ENCODE data around the gene SLC17A7. TPM values are rescaled to one million over a fixed set of nuclear protein-coding genes. Genes with fewer than 3 reads are reported as not detected.

Gene SLC17A7
- total and polyA plus RNA-seq, 2 donors from 2014 or later = 0.45 to 1.4 TPM

DNA sequence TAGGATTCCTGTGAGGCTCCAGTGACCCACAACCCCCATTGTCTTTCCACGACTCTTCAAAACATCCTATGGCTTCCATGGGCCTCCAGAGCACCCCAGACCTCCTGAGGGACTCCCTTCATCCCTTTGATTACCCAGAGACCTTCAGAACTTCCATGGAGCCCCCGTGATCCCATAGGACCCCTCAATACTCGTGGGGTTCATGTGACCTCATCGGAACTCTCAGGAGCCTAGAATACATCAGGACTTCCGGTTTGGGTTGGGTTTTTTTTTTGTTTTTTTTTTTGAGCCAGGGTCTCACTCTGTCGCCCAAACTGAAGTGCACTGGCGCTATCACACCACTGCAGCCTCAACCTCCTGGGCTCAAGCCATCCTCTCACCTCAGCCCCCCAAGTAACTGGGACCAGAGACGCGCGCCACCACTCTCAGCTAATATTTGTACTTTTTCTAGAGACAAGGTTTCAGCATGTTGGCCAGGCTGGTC, 12.5 kb upstream of the SLC17A7 start:
- TF ChIP-seq, protein P1, sequence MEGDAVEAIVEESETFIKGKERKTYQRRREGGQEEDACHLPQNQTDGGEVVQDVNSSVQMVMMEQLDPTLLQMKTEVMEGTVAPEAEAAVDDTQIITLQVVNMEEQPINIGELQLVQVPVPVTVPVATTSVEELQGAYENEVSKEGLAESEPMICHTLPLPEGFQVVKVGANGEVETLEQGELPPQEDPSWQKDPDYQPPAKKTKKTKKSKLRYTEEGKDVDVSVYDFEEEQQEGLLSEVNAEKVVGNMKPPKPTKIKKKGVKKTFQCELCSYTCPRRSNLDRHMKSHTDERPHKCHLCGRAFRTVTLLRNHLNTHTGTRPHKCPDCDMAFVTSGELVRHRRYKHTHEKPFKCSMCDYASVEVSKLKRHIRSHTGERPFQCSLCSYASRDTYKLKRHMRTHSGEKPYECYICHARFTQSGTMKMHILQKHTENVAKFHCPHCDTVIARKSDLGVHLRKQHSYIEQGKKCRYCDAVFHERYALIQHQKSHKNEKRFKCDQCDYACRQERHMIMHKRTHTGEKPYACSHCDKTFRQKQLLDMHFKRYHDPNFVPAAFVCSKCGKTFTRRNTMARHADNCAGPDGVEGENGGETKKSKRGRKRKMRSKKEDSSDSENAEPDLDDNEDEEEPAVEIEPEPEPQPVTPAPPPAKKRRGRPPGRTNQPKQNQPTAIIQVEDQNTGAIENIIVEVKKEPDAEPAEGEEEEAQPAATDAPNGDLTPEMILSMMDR (IDR thresholded peaks at IDR 0.05; ENCODE audit: borderline replicate concordance, extremely low read depth, insufficient read depth) = no peak
- intact Hi-C loops (cut with DNase I) = no loop called here
- Histone ChIP-seq H3K9me3 (ENCODE audit: control insufficient read depth in 2 of 3, insufficient read depth in 1 of 3, low read length in 3 of 3) (no peaks in the 10 kb centered on the region), H3K27me3 (ENCODE audit: control insufficient read depth, insufficient read depth, low read length) (no peaks in the 10 kb centered on the region), H3K4me3 (ENCODE audit: low read length in 3 of 3) (peak overlapping the region; percentile 89 to 98 (median 97)), H3K9ac (ENCODE audit: low read length in 3 of 3) (peak overlapping the region; percentile 74 to 98 (median 98)), H3K27ac (ENCODE audit: low read depth in 2 of 2, low read length in 2 of 2) (peak overlapping the region; percentile 92 to 97), H3K36me3 (ENCODE audit: control insufficient read depth in 2 of 3, insufficient read depth in 3 of 3, low read length in 3 of 3) (peaks cover 0 to 2% (median 0%) of the 10 kb centered on the region in 3 donors), H3K4me1 (ENCODE audit: control insufficient read depth in 2 of 3, insufficient read depth in 2 of 3, low read depth in 1 of 3, low read length in 3 of 3) (peaks cover 0 to 7% (median 3%) of the 10 kb centered on the region in 3 donors)
- FAIRE-seq = no peak
- DNase-seq = no peak

DNA sequence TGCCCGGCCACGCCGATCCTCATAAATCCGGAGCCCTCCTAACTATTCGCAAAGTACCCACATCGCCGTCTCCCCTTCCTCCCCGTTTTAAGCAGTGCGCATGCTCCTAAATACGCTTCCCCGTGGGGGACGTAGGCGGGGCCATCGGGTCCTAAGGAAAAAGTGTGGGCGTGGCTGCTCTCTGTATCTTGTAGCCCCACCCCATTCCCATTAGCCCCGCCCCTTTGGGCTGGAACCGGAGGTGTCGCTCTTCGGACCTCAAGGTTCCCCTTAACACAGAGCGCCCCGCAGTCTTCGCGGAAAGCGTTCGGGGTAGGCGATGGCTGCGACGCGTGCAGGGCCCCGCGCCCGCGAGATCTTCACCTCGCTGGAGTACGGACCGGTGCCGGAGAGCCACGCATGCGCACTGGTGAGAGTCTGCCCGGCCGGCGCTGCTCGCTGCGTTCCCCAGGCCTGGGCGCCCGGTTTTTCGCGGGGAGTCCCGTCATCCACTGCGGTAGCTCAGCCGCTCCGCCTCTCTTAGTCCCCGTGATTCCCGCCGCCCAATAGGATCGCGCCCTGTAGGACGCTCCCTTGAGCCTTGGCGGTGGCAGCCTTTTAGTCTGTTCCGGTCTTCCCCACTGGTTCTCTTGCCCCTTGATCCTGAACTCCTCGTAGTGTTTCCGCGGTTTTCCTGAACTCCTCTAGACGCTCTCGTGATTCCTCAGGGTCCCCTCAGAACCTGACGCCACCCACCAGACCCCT, 11.9 kb upstream of the SLC17A7 start, which contains the start of gene ALDH16A1:
Gene ALDH16A1, plus strand, starts transcription at position 213 of the 744 bp plus-strand sequence. Its CDS starts 107 bp downstream, at position 320.
- Histone ChIP-seq H3K9ac (ENCODE audit: low read length in 3 of 3) (peak within 1 kb of the TSS; percentile 74 to 98 (median 98)), H3K27ac (ENCODE audit: low read depth in 2 of 2, low read length in 2 of 2) (peak within 1 kb of the TSS; percentile 92 to 97), H3K4me1 (ENCODE audit: control insufficient read depth in 2 of 3, insufficient read depth in 2 of 3, low read depth in 1 of 3, low read length in 3 of 3) (peaks cover 0 to 7% (median 3%) of the 10 kb centered on the region in 3 donors), H3K4me3 (ENCODE audit: low read length in 3 of 3) (peak within 1 kb of the TSS; percentile 89 to 98 (median 97)), H3K36me3 (ENCODE audit: control insufficient read depth in 2 of 3, insufficient read depth in 3 of 3, low read length in 3 of 3) (peaks cover 0 to 2% (median 0%) of the 10 kb centered on the region in 3 donors), H3K27me3 (ENCODE audit: control insufficient read depth, insufficient read depth, low read length) (no peaks in the 10 kb centered on the region), H3K9me3 (ENCODE audit: control insufficient read depth in 2 of 3, insufficient read depth in 1 of 3, low read length in 3 of 3) (no peaks in the 10 kb centered on the region)
- peak; percentile 98 to 99 (median 99) for DNase-seq
- no peak for FAIRE-seq
- TF ChIP-seq, protein P1 (IDR thresholded peaks at IDR 0.05; ENCODE audit: borderline replicate concordance, extremely low read depth, insufficient read depth) = peak; percentile 1
- intact Hi-C loops (cut with DNase I) = no loop called here

DNA sequence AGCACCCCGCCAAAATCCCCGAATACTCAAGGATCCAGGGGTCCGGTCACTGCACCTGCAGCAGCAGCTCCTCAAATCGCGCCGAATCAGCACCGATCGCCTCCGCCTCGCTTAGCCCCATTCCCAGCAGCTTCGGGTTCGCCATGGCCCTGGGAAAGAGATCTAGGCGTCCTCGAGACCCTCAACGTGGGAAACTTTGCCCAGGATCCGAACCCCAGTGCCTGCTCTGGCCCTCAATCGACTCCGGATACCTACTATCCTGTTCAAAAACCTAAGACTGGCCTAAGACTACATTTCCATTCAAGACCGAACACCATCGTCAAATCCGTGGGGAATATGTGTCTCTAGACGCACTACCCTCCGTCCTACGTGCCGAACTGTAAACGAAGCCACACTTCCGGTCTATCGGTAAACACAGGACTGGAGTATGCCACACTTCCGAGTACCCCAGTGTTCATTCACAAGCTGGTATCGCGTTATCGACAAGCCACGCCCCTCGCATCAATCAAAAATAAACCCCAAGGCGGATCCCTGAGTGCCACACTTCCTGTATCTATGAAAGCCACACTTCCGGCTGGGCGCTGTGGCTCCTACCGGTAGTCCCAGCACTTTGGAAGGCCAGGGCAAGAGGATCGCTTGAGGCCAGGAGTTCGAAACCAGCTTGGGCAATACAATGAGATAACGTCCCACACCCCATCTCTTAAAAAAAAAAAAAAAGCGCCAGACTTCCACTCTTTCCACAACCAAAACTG, 10.3 kb upstream of the SLC17A7 start, which contains the start of gene PIH1D1:
Gene PIH1D1, minus strand, starts transcription at position 385 of the 752 bp plus-strand sequence. Its CDS starts 240 bp downstream, at position 145.
- DNase-seq (peak; percentile 97 to 99 (median 99)), FAIRE-seq (peak; percentile 94)
- H3K36me3 ChIP-seq (ENCODE audit: control insufficient read depth in 2 of 3, insufficient read depth in 3 of 3, low read length in 3 of 3) = peaks cover 0 to 4% (median 2%) of the 10 kb centered on the region in 3 donors
- no peaks in the 10 kb centered on the region for H3K27me3 ChIP-seq (ENCODE audit: control insufficient read depth, insufficient read depth, low read length)
- TF ChIP-seq, protein P1 (IDR thresholded peaks at IDR 0.05; ENCODE audit: borderline replicate concordance, extremely low read depth, insufficient read depth) = no peak
- H3K4me3 ChIP-seq (ENCODE audit: low read length in 3 of 3) = peak within 1 kb of the TSS; percentile 83 to 100 (median 98)
- H3K9ac ChIP-seq (ENCODE audit: low read length in 3 of 3) = peak within 1 kb of the TSS; percentile 9 to 99 (median 65)
- intact Hi-C loops (cut with DNase I) = no loop called here
- H3K9me3 ChIP-seq (ENCODE audit: control insufficient read depth in 2 of 3, insufficient read depth in 1 of 3, low read length in 3 of 3) = no peaks in the 10 kb centered on the region
- H3K27ac ChIP-seq (ENCODE audit: low read depth in 2 of 2, low read length in 2 of 2) = peak within 1 kb of the TSS; percentile 92 to 97
- H3K4me1 ChIP-seq (ENCODE audit: control insufficient read depth in 2 of 3, insufficient read depth in 2 of 3, low read depth in 1 of 3, low read length in 3 of 3) = peaks cover 0 to 7% (median 3%) of the 10 kb centered on the region in 3 donors

Measured in kidney (tissue), 14 donors.